Hepatocyte (in vitro differentiated cells): Measurements from ENCODE around the gene SMAD3. TPM values are rescaled to one million over a fixed set of nuclear protein-coding genes. Genes with fewer than 3 reads are reported as not detected.

ENCODE experiments used
- DNase-seq: peaks from one replicate; pipeline ENCODE4 v3.0.0-alpha.2; 2016; ENCODE audit warnings: low spot score
- H2AFZ ChIP-seq: fragments of 200-600 bp; sonication (generic); 2 replicates; pipeline ENCODE4 v1.6.0; 2016; ENCODE audit warnings: antibody characterized with exemption, mild to moderate bottlenecking
- H3K27ac ChIP-seq: fragments of 200-600 bp; sonication (generic); 2 replicates; pipeline ENCODE4 v1.5.1; 2016; ENCODE audit warnings: mild to moderate bottlenecking
- H3K27me3 ChIP-seq: fragments of 200-600 bp; sonication (generic); 2 replicates; pipeline ENCODE4 v1.6.1; 2016
- H3K36me3 ChIP-seq: fragments of 200-600 bp; sonication (generic); replicated peaks from 2 replicates; pipeline ENCODE4 v1.5.1; 2016; ENCODE audit warnings: low read depth; ENCODE audit not compliant: insufficient read depth
- H3K4me1 ChIP-seq: fragments of 200-600 bp; sonication (generic); 2 replicates; pipeline ENCODE4 v1.5.1; 2016; ENCODE audit warnings: mild to moderate bottlenecking, moderate library complexity; ENCODE audit not compliant: insufficient read depth
- H3K4me2 ChIP-seq: fragments of 200-600 bp; sonication (generic); 2 replicates; pipeline ENCODE4 v1.6.0; 2016
- H3K4me3 ChIP-seq: fragments of 200-600 bp; sonication (generic); 2 replicates; pipeline ENCODE4 v1.5.1; 2016; ENCODE audit warnings: mild to moderate bottlenecking
- H3K79me2 ChIP-seq: fragments of 200-600 bp; sonication (generic); 2 replicates; pipeline ENCODE4 v1.6.0; 2017; ENCODE audit warnings: mild to moderate bottlenecking
- H3K9me2 ChIP-seq: fragments of 200-600 bp; sonication (generic); replicated peaks from 2 replicates; pipeline ENCODE4 v1.6.0; 2017; ENCODE audit warnings: mild to moderate bottlenecking; ENCODE audit not compliant: insufficient read depth
- H3K9me3 ChIP-seq: fragments of 200-600 bp; sonication (generic); 2 replicates; pipeline ENCODE4 v1.5.1; 2016; ENCODE audit warnings: low read depth, mild to moderate bottlenecking
- H4K20me1 ChIP-seq: fragments of 200-600 bp; sonication (generic); 2 replicates; pipeline ENCODE4 v1.6.0; 2016; ENCODE audit warnings: mild to moderate bottlenecking; ENCODE audit not compliant: insufficient read depth, poor library complexity, severe bottlenecking
- EZH2 ChIP-seq: fragments of 200-600 bp; sonication (generic); IDR thresholded peaks from 2 replicates; pipeline ENCODE4 v1.6.1; 2016; ENCODE audit warnings: antibody characterized with exemption, mild to moderate bottlenecking, borderline replicate concordance
- EZH2phosphoT487 ChIP-seq: fragments of 200-600 bp; sonication (generic); IDR thresholded peaks from one replicate; pipeline ENCODE4 v1.6.1; 2018; ENCODE audit warnings: antibody characterized with exemption, mild to moderate bottlenecking, low read depth, moderate library complexity; ENCODE audit not compliant: unreplicated experiment, severe bottlenecking
- WGBS: methylation state at CpG from one replicate; pipeline ENCODE4 v1.1.6; 2016; ENCODE audit warnings: low lambda C conversion rate; ENCODE audit errors: missing lambda C conversion rate; 5-methylcytosine and 5-hydroxymethylcytosine counted together
- polyA plus RNA-seq: library from polyadenylated mRNA; unstranded; fragments of >200 nt; fragmentation: Nextera tagmentation; extraction: Ambion mirVana; gene quantifications from 2 replicates; pipeline ENCODE4 v1.2.1, GENCODE V29; 2016
- total RNA-seq: library from RNA; depleted of rRNA; stranded (reverse); fragments of >200 nt; gene quantifications from 2 replicates; pipeline ENCODE4 v1.2.3, GENCODE V29; 2014
- TF ChIP-seq, protein P1 (sequence below): fragments of 200-600 bp; sonication (generic); IDR thresholded peaks from 2 replicates; pipeline ENCODE4 v1.5.1; 2016; ENCODE audit warnings: antibody characterized with exemption, mild to moderate bottlenecking; ENCODE audit not compliant: poor library complexity

SMAD3 gene
- total and polyA plus RNA-seq, 2 experiments from 2014 or later: 24.7 to 32.2 TPM

DNA sequence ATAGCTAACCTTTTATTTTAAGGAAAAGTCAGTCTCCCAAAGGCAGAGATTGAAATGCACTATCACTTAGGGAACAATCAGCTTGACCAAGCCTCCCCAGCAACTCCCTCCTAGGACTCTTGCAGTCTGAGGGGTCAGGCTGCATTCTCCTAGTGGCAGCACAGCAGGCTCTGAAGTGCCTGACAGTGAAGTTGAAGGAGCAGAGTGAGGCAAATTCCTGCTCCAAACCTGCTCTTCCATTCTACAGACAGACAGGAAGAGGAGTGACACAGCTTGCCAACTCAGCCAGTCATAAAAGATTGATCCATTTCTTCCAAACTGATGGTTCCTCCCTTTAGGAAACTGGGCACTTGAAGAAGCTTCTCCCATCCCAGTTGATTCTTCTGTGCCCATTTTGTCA is 43.9 kb upstream of the SMAD3 start:
- Histone ChIP-seq H3K36me3 (no peaks in the 10 kb centered on the region), H3K4me1 (peaks cover 29% of the 10 kb centered on the region), H3K9me2 (no peaks in the 10 kb centered on the region), H3K27ac (no peak overlapping the region), H3K79me2 (no peaks in the 10 kb centered on the region), H3K27me3 (no peaks in the 10 kb centered on the region), H2AFZ (no peak overlapping the region), H4K20me1 (no peaks in the 10 kb centered on the region), H3K4me3 (no peak overlapping the region), H3K4me2 (no peak overlapping the region), H3K9me3 (no peaks in the 10 kb centered on the region)
- no peak for DNase-seq
- TF ChIP-seq EZH2 (no peak), EZH2phosphoT487 (no peak)
- TF ChIP-seq, protein P1, sequence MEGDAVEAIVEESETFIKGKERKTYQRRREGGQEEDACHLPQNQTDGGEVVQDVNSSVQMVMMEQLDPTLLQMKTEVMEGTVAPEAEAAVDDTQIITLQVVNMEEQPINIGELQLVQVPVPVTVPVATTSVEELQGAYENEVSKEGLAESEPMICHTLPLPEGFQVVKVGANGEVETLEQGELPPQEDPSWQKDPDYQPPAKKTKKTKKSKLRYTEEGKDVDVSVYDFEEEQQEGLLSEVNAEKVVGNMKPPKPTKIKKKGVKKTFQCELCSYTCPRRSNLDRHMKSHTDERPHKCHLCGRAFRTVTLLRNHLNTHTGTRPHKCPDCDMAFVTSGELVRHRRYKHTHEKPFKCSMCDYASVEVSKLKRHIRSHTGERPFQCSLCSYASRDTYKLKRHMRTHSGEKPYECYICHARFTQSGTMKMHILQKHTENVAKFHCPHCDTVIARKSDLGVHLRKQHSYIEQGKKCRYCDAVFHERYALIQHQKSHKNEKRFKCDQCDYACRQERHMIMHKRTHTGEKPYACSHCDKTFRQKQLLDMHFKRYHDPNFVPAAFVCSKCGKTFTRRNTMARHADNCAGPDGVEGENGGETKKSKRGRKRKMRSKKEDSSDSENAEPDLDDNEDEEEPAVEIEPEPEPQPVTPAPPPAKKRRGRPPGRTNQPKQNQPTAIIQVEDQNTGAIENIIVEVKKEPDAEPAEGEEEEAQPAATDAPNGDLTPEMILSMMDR: no peak

DNA sequence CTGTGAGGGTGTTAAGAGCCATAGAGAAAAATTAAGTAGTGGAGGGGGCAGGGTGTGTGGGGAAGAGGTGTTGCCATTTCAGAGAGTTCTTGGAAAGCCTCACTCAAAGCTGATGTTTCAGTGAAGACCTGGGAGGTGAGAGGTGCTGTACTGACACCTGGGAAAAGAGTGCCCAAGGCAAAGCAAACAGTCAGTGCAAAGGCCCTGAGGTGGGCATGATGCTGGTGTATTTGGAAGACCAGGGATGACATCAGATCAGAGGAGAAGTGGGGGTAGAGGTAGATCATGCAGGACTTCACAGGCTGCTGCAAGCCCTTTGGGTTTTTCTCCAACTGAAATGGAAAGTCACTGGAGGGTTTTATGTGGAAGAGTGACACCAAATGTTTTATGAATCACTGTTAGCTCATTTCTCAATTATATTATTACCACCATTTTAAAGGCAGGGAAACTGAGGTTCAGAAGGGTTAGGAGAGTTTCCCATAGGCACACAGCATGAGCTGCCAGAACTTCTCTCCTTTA is 42.8 kb upstream of the SMAD3 start:
- H3K4me2 ChIP-seq: no peak overlapping the region
- no peaks in the 10 kb centered on the region for H4K20me1 ChIP-seq
- no peak for TF ChIP-seq EZH2
- TF ChIP-seq, protein P1: no peak
- no peak for TF ChIP-seq EZH2phosphoT487
- peaks cover 30% of the 10 kb centered on the region for H3K4me1 ChIP-seq
- no peaks in the 10 kb centered on the region for H3K9me3 ChIP-seq
- H3K9me2 ChIP-seq: no peaks in the 10 kb centered on the region
- no peak overlapping the region for H3K4me3 ChIP-seq
- DNase-seq: no peak
- no peak overlapping the region for H2AFZ ChIP-seq
- H3K27ac ChIP-seq: no peak overlapping the region
- H3K36me3 ChIP-seq: no peaks in the 10 kb centered on the region
- H3K27me3 ChIP-seq: no peaks in the 10 kb centered on the region
- H3K79me2 ChIP-seq: no peaks in the 10 kb centered on the region

DNA sequence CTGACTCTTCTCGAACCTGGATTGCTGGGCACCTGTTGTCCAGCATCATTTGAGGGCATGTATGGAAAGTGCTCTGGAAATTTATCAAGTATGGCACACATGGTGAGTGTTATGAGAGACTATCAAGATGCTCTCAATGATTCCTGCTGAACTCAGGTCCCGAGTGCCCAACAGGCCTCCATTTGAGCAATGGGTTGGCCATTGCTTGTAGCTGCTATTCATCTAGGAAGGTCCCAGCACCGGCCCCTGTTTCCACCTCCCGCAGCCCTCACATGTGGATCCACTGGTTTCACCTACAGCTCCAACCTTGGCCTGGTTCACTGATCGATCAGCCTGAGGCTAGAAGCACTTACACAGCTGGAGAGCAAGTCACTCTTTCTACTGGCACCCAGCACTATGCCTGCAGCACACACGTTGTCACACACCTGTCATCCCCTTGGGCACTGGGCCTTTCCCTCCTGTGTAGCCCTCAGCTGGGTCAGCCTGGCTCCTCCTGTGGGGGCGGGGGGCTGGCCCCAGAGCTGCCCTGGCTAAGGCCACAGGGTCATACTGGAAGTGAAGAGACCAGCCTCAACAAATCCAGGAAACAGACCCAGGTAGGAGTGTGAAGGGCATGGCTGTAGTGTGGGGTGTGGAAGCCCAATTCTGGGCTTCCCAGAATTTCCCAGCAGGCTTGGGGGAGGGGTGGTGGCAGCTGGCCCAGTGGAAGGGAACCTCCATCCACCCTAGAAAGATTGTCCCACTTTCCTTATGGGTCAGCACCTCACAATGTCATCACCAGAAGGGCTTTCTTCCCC is 41.7 kb upstream of the SMAD3 start:
- TF ChIP-seq EZH2phosphoT487 (no peak), EZH2 (no peak)
- TF ChIP-seq, protein P1: no peak
- Histone ChIP-seq H3K36me3 (no peaks in the 10 kb centered on the region), H3K4me3 (no peak overlapping the region), H2AFZ (no peak overlapping the region), H3K4me2 (peak overlapping the region; percentile 40), H3K27ac (peak overlapping the region; percentile 79), H3K27me3 (no peaks in the 10 kb centered on the region), H3K9me3 (no peaks in the 10 kb centered on the region), H3K4me1 (peaks cover 30% of the 10 kb centered on the region), H3K9me2 (no peaks in the 10 kb centered on the region), H4K20me1 (no peaks in the 10 kb centered on the region), H3K79me2 (no peaks in the 10 kb centered on the region)
- WGBS: 85% methylated on average over 7 of the region's 7 CpGs
- DNase-seq: no peak
